ENCODE data around the gene STARD10. TPM values are rescaled to one million over a fixed set of nuclear protein-coding genes. Genes with fewer than 3 reads are reported as not detected.

The STARD10 gene
- total RNA-seq, 1 donor from 2014 or later = 20.9 TPM

- peaks cover 0 to 16% of the 10 kb centered on the region in 2 donors for H3K4me1 ChIP-seq
- no peaks in the 10 kb centered on the region for H3K36me3 ChIP-seq
- no peaks in the 10 kb centered on the region for H3K27me3 ChIP-seq
- no peak overlapping the region for H3K4me3 ChIP-seq
- no peak for DNase-seq (ENCODE audit: low spot score in 2 of 2)
- H3K27ac ChIP-seq = no peak overlapping the region
- no peak for TF ChIP-seq CTCF (IDR thresholded peaks at IDR 0.05)
- no peaks in the 10 kb centered on the region for H3K9me3 ChIP-seq
- intact Hi-C loops (cut with DNase I) = no loop called here
Observed at GRCh38 chr11:72741429-72741833, 52.4 kb downstream of the STARD10 start.

- Histone ChIP-seq H3K4me3 (no peak overlapping the region), H3K27ac (no peak overlapping the region), H3K36me3 (no peaks in the 10 kb centered on the region), H3K27me3 (no peaks in the 10 kb centered on the region), H3K4me1 (peaks cover 0 to 16% of the 10 kb centered on the region in 2 donors), H3K9me3 (no peaks in the 10 kb centered on the region)
- intact Hi-C loops (cut with DNase I) = no loop called here
- DNase-seq (ENCODE audit: low spot score in 2 of 2) = no peak
- TF ChIP-seq CTCF (IDR thresholded peaks at IDR 0.05) = no peak
Observed at GRCh38 chr11:72740562-72741428, 53.1 kb downstream of the STARD10 start.

- H3K4me1 ChIP-seq = peaks cover 0 to 16% of the 10 kb centered on the region in 2 donors
- no peak for DNase-seq (ENCODE audit: low spot score in 2 of 2)
- H3K9me3 ChIP-seq = no peaks in the 10 kb centered on the region
- H3K36me3 ChIP-seq = no peaks in the 10 kb centered on the region
- H3K27ac ChIP-seq = no peak overlapping the region
- no peak overlapping the region for H3K4me3 ChIP-seq
- H3K27me3 ChIP-seq = no peaks in the 10 kb centered on the region
- intact Hi-C loops (cut with DNase I) = no loop called here
- TF ChIP-seq CTCF (IDR thresholded peaks at IDR 0.05) = no peak
Observed at GRCh38 chr11:72740060-72740424, 53.8 kb downstream of the STARD10 start.

GRCh38 chr11:72739240-72740059, 54.4 kb downstream of the STARD10 start:
- no peak for DNase-seq (ENCODE audit: low spot score in 2 of 2)
- no peak for TF ChIP-seq CTCF (IDR thresholded peaks at IDR 0.05)
- Histone ChIP-seq H3K4me1 (peaks cover 0 to 14% of the 10 kb centered on the region in 2 donors), H3K4me3 (no peak overlapping the region), H3K36me3 (no peaks in the 10 kb centered on the region), H3K27me3 (no peaks in the 10 kb centered on the region), H3K27ac (peak overlapping the region; percentile 44 to 45), H3K9me3 (no peaks in the 10 kb centered on the region)
- intact Hi-C loops (cut with DNase I) = no loop called here

GRCh38 chr11:72738199-72739141, 55.4 kb downstream of the STARD10 start:
- intact Hi-C loops (cut with DNase I) = no loop called here
- Histone ChIP-seq H3K4me1 (peaks cover 0 to 11% of the 10 kb centered on the region in 2 donors), H3K4me3 (peak overlapping the region in 1 of 2 donors; percentile 9), H3K36me3 (no peaks in the 10 kb centered on the region), H3K27me3 (no peaks in the 10 kb centered on the region), H3K9me3 (no peaks in the 10 kb centered on the region), H3K27ac (peak overlapping the region; percentile 44 to 45)
- no peak for TF ChIP-seq CTCF (IDR thresholded peaks at IDR 0.05)
- no peak for DNase-seq (ENCODE audit: low spot score in 2 of 2)
